AG04450 (cell line): ENCODE measurements around the gene TRIM44. TPM values are rescaled to one million over a fixed set of nuclear protein-coding genes. Genes with fewer than 3 reads are reported as not detected.

Experiments used
- CTCF ChIA-PET: fragments of 300-600, 350-600 bp; formaldehyde crosslinking; extraction: SDS; loops from one replicate; lab custom pipeline; 2022; ENCODE audit warnings: antibody characterized with exemption, inconsistent platforms; lab: Charles Lee
- POLR2A ChIA-PET: fragments of 350-600 bp; formaldehyde crosslinking; extraction: SDS; loops from one replicate; lab custom pipeline; 2021; ENCODE audit warnings: antibody characterized with exemption, inconsistent platforms; lab: Yijun Ruan, JAX
- DNase-seq: peaks from one replicate; pipeline ENCODE4 v3.0.0-alpha.2; 2011; ENCODE audit warnings: low read depth, low spot score
- H3K27ac ChIP-seq: one replicate; pipeline ENCODE4 v1.5.1; 2012; ENCODE audit warnings: low read depth, low read length, control low read depth
- H3K27me3 ChIP-seq: one replicate; pipeline ENCODE4 v1.6.0; 2012; ENCODE audit warnings: low read length; ENCODE audit not compliant: control insufficient read depth, insufficient read depth
- H3K4me3 ChIP-seq: 2 replicates; pipeline ENCODE4 v1.5.1; 2011; ENCODE audit warnings: mild to moderate bottlenecking, low read depth, low read length, control low read depth
- H3K9me3 ChIP-seq: 2 replicates; pipeline ENCODE4 v1.5.1; 2012; ENCODE audit warnings: low read length; ENCODE audit not compliant: control insufficient read depth, insufficient read depth
- polyA plus RNA-seq: library from polyadenylated mRNA; depleted of rRNA; stranded (reverse); fragments of >200 nt; gene quantifications from 2 replicates; pipeline ENCODE4 v1.2.3, GENCODE V29; 2011
- TF ChIP-seq, protein P1 (sequence below): IDR thresholded peaks from 2 replicates; pipeline ENCODE4 v1.5.1; 2011; ENCODE audit warnings: low read depth, low read length, control low read depth, inconsistent platforms

The TRIM44 gene
- polyA plus RNA-seq, 1 experiment, result 70.7 TPM

DNA sequence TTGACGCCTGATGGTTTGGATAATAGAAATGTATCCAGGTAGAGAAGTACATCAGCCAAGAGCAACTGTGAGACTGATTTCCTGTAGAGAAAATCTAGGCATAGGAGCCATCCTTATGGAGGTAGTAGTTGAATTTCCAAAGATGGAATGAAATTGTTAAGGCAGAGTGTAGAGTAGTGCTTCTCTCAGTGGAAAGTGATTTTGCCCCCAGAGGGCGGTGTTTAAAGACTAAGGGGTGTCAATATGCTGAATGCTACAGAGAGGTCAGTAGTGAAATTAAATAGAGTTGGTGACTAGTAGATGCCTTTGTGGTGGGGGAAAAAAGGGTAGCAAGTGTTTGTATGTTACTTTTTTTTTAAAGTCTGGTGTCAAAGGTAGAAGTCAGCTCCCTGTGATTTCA is 54.5 kb downstream of the TRIM44 start:
- Histone ChIP-seq H3K9me3 (no peaks in the 10 kb centered on the region), H3K27me3 (no peaks in the 10 kb centered on the region), H3K27ac (no peak overlapping the region), H3K4me3 (no peak overlapping the region)
- ChIA-PET POLR2A (no interaction called here), CTCF (no interaction called here)
- TF ChIP-seq, protein P1, sequence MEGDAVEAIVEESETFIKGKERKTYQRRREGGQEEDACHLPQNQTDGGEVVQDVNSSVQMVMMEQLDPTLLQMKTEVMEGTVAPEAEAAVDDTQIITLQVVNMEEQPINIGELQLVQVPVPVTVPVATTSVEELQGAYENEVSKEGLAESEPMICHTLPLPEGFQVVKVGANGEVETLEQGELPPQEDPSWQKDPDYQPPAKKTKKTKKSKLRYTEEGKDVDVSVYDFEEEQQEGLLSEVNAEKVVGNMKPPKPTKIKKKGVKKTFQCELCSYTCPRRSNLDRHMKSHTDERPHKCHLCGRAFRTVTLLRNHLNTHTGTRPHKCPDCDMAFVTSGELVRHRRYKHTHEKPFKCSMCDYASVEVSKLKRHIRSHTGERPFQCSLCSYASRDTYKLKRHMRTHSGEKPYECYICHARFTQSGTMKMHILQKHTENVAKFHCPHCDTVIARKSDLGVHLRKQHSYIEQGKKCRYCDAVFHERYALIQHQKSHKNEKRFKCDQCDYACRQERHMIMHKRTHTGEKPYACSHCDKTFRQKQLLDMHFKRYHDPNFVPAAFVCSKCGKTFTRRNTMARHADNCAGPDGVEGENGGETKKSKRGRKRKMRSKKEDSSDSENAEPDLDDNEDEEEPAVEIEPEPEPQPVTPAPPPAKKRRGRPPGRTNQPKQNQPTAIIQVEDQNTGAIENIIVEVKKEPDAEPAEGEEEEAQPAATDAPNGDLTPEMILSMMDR, result no peak; the same call in 1 of the 2 replicates
- DNase-seq, result no peak

DNA sequence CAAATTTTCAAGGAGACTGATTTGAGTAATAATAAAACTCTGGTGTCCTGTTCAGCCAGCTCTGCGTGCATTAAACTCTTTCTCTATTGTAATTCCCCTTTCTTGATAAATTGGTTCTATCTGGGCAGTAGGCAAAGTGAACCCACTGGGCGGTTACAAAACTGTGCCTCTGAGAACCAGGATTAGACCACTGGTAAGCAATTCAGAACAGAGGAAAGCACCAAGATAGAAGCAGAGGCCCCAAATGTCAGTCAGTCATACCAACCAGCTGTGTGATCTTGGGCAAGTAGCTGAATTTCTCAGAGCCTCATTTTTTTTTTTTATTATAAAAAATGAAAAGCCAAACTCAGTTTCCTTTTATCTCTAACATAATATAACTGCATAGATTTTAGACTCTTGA is 54.9 kb downstream of the TRIM44 start:
- CTCF ChIA-PET, result no interaction called here

DNA sequence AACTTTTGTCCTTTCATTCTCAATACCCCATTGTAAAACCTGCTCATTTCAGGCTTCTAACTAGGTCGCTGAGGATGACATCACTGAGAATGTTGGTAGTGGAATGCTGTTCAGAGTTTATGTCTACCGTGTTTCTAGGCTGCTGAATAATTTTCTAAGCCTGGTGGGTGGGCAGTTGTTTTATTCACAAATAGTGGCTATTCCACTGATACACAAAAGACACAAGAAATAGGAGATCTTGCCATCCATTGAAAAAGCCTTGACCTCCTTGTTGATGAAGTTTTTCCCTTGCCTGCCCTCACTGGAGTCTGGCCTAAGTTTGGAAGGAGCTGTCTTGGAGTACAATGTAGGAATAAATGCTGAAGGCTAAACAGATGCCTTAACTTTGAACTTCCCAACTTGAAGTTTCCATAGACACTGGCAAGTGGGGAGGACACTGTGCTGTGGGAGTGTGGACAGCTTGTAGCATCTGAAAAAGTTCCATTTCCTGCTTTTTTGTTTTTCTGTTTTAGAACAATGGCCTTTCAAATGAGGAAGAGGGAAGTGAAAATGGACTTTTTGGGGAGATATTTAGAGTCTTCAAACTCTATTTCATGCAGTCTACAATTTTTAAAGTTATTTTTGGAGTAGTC is 59.2 kb downstream of the TRIM44 start:
- DNase-seq, result no peak
- CTCF ChIA-PET, result interaction anchor here (0.6 to 2.8 kb wide), 2 partner anchors 100 to 307 kb away, joined by 3 to 9 read pairs; no protein-coding TSS in a partner anchor
- H3K27ac ChIP-seq, result no peak overlapping the region
- TF ChIP-seq, protein P1, result no peak
- no peaks in the 10 kb centered on the region for H3K9me3 ChIP-seq
- H3K4me3 ChIP-seq, result no peak overlapping the region
- POLR2A ChIA-PET, result no interaction called here
- no peaks in the 10 kb centered on the region for H3K27me3 ChIP-seq

More for the DNA sequence above, 54.9 kb downstream of the TRIM44 start:
- H3K4me3 ChIP-seq, result no peak overlapping the region
- H3K27me3 ChIP-seq, result no peaks in the 10 kb centered on the region
- DNase-seq, result no peak
- H3K27ac ChIP-seq, result no peak overlapping the region
- POLR2A ChIA-PET, result no interaction called here
- TF ChIP-seq, protein P1, result no peak
- H3K9me3 ChIP-seq, result no peaks in the 10 kb centered on the region

DNA sequence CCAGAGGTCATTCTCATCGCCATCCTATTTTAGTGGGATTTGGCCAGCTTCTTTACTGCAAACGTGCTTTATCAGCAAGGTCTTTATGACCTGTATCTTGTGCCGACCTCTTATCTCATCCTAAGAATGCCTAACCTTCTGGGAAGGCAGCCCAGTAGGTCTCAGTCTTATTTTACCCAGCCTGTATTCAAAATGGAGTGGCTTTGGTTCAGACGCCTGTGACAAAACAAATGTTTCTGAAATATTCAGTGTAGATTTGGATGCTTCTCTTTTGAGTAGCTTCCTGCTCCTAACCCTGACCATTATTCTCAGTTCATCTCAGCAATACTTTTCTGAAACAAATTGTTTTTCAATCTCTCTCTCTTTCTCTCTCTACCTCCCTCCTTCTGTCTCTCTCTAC is 60.1 kb downstream of the TRIM44 start:
- Histone ChIP-seq H3K4me3 (no peak overlapping the region), H3K9me3 (no peaks in the 10 kb centered on the region), H3K27ac (no peak overlapping the region), H3K27me3 (no peaks in the 10 kb centered on the region)
- POLR2A ChIA-PET, result no interaction called here
- no peak for DNase-seq
- CTCF ChIA-PET, result interaction anchor here (2.8 kb wide), 1 partner anchor 99 kb away, joined by 9 read pairs; no protein-coding TSS in a partner anchor
- TF ChIP-seq, protein P1, result no peak

DNA sequence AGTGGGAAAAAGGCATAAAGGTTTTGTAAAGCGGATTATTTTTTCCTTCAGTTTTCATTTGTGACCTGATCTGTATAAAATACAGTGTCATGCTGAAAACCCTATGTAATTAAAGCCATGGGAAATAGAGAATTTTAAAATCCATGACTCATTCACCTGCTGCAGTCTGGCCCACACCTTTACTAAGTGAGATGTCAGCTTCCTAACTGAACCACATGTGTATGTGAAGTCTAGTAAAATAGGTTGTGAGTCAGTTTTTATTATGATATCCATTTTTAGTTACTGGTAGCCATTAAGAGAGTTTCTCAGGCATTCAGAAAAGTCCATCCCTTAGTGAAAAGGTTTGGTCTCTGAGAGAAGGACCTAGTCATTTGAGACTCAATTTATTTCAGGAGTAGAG is 60.9 kb downstream of the TRIM44 start:
- no peak overlapping the region for H3K4me3 ChIP-seq
- no peak for DNase-seq
- ChIA-PET POLR2A (no interaction called here), CTCF (no interaction called here)
- no peaks in the 10 kb centered on the region for H3K27me3 ChIP-seq
- no peaks in the 10 kb centered on the region for H3K9me3 ChIP-seq
- no peak overlapping the region for H3K27ac ChIP-seq
- TF ChIP-seq, protein P1, result no peak
